Progenitor cell of endocrine pancreas (in vitro differentiated cells): ENCODE measurements around the gene ZNF444. TPM values are rescaled to one million over a fixed set of nuclear protein-coding genes. Genes with fewer than 3 reads are reported as not detected.

Experiments
- DNase-seq: peaks from one replicate; pipeline ENCODE4 v3.0.0; 2021; ENCODE audit warnings: low spot score; ENCODE audit not compliant: unreplicated experiment
- H3K27ac Mint-ChIP-seq: 2 replicates; pipeline ENCODE4 v1.8.0; 2021; ENCODE audit warnings: mild to moderate bottlenecking, moderate library complexity, mixed read lengths
- H3K27me3 Mint-ChIP-seq: 2 replicates; pipeline ENCODE4 v1.8.0; 2021; ENCODE audit warnings: mixed read lengths
- H3K36me3 Mint-ChIP-seq: 2 replicates; pipeline ENCODE4 v1.8.0; 2022; ENCODE audit warnings: mixed read lengths; ENCODE audit not compliant: insufficient read depth
- H3K4me1 Mint-ChIP-seq: 2 replicates; pipeline ENCODE4 v1.8.0; 2021; ENCODE audit warnings: low read depth, mixed read lengths
- H3K4me3 Mint-ChIP-seq: 2 replicates; pipeline ENCODE4 v1.8.0; 2021; ENCODE audit warnings: low read depth, mild to moderate bottlenecking, moderate library complexity, mixed read lengths
- H3K9me3 Mint-ChIP-seq: 2 replicates; pipeline ENCODE4 v1.8.0; 2021; ENCODE audit warnings: low read depth, mixed read lengths
- CTCF ChIP-seq: fragments of 200-600 bp; sonication (generic); IDR thresholded peaks from one replicate; pipeline ENCODE4 v1.5.0; 2021; ENCODE audit warnings: antibody characterized with exemption, mild to moderate bottlenecking; ENCODE audit not compliant: unreplicated experiment
- total RNA-seq: library from RNA; stranded (reverse); gene quantifications from 2 replicates; pipeline ENCODE4 v1.2.1, GENCODE V29; 2021

ZNF444 gene
- total RNA-seq, 1 donor from 2014 or later = 132 TPM

GRCh38 chr19:56125806-56126590, 15.1 kb upstream of the ZNF444 start:
- Mint-ChIP-seq H3K36me3 (no peaks in the 10 kb centered on the region), H3K27ac (no peak overlapping the region), H3K4me3 (no peak overlapping the region), H3K9me3 (no peaks in the 10 kb centered on the region), H3K27me3 (no peaks in the 10 kb centered on the region), H3K4me1 (peaks cover 3% of the 10 kb centered on the region)
- TF ChIP-seq CTCF = no peak
- no peak for DNase-seq

- Mint-ChIP-seq H3K27me3 (no peaks in the 10 kb centered on the region), H3K9me3 (no peaks in the 10 kb centered on the region), H3K27ac (no peak overlapping the region), H3K36me3 (no peaks in the 10 kb centered on the region), H3K4me1 (peaks cover under 1% of the 10 kb centered on the region), H3K4me3 (no peak overlapping the region)
- no peak for TF ChIP-seq CTCF
- DNase-seq = no peak
These were observed 13.9 kb upstream of the ZNF444 start for GRCh38 chr19:56126983-56127780.

- no peaks in the 10 kb centered on the region for H3K27me3 Mint-ChIP-seq
- no peaks in the 10 kb centered on the region for H3K9me3 Mint-ChIP-seq
- H3K4me3 Mint-ChIP-seq = no peak overlapping the region
- no peaks in the 10 kb centered on the region for H3K36me3 Mint-ChIP-seq
- DNase-seq = no peak
- TF ChIP-seq CTCF = no peak
- H3K27ac Mint-ChIP-seq = no peak overlapping the region
- H3K4me1 Mint-ChIP-seq = peaks cover 3% of the 10 kb centered on the region
These were observed 11.1 kb upstream of the ZNF444 start for GRCh38 chr19:56130006-56130405.

GRCh38 chr19:56131651-56132050, 9.4 kb upstream of the ZNF444 start:
- Mint-ChIP-seq H3K27me3 (no peaks in the 10 kb centered on the region), H3K4me1 (peaks cover 6% of the 10 kb centered on the region), H3K27ac (no peak overlapping the region), H3K36me3 (no peaks in the 10 kb centered on the region), H3K9me3 (no peaks in the 10 kb centered on the region), H3K4me3 (no peak overlapping the region)
- DNase-seq = no peak
- TF ChIP-seq CTCF = no peak

GRCh38 chr19:56132316-56132822, 8.7 kb upstream of the ZNF444 start:
- H3K36me3 Mint-ChIP-seq = no peaks in the 10 kb centered on the region
- H3K4me3 Mint-ChIP-seq = no peak overlapping the region
- DNase-seq = no peak
- peaks cover 6% of the 10 kb centered on the region for H3K4me1 Mint-ChIP-seq
- H3K27ac Mint-ChIP-seq = peak overlapping the region; percentile 63
- TF ChIP-seq CTCF = no peak
- H3K9me3 Mint-ChIP-seq = no peaks in the 10 kb centered on the region
- H3K27me3 Mint-ChIP-seq = no peaks in the 10 kb centered on the region
